Endothelial cell (in vitro differentiated cells): ENCODE data around the gene CA5A. TPM values are rescaled to one million over a fixed set of nuclear protein-coding genes. Genes with fewer than 3 reads are reported as not detected.

Source experiments
- DNase-seq: peaks from one replicate; pipeline ENCODE4 v3.0.0; 2021; ENCODE audit warnings: low spot score
- H3K27ac Mint-ChIP-seq: one replicate; pipeline ENCODE4 v1.8.0; 2021; ENCODE audit warnings: mixed read lengths, inconsistent platforms; ENCODE audit not compliant: unreplicated experiment
- H3K27me3 Mint-ChIP-seq: one replicate; pipeline ENCODE4 v1.8.0; 2021; ENCODE audit warnings: mild to moderate bottlenecking, moderate library complexity, mixed read lengths, inconsistent platforms; ENCODE audit not compliant: unreplicated experiment
- H3K36me3 Mint-ChIP-seq: one replicate; pipeline ENCODE4 v1.8.0; 2021; ENCODE audit warnings: mild to moderate bottlenecking, low read depth, mixed read lengths, inconsistent platforms; ENCODE audit not compliant: unreplicated experiment
- H3K4me1 Mint-ChIP-seq: one replicate; pipeline ENCODE4 v1.8.0; 2021; ENCODE audit warnings: mild to moderate bottlenecking, mixed read lengths, inconsistent platforms; ENCODE audit not compliant: unreplicated experiment
- H3K4me3 Mint-ChIP-seq: one replicate; pipeline ENCODE4 v1.8.0; 2021; ENCODE audit warnings: mild to moderate bottlenecking, mixed read lengths, inconsistent platforms; ENCODE audit not compliant: unreplicated experiment
- H3K9me3 Mint-ChIP-seq: one replicate; pipeline ENCODE4 v1.8.0; 2021; ENCODE audit warnings: mixed read lengths, inconsistent platforms; ENCODE audit not compliant: unreplicated experiment
- CTCF ChIP-seq: fragments of 200-600 bp; sonication (generic); IDR thresholded peaks from one replicate; pipeline ENCODE4 v1.5.0; 2021; ENCODE audit warnings: antibody characterized with exemption; ENCODE audit not compliant: unreplicated experiment
- total RNA-seq: library from RNA; stranded (reverse); fragmentation: NEBNext Ultra II Directional; extraction: Animal tissue kit (Norgen Biotek cat#: 25700); gene quantifications from one replicate; pipeline ENCODE4 v1.2.1, GENCODE V29; 2021; ENCODE audit not compliant: unreplicated experiment

The CA5A gene
- total RNA-seq, 1 donor from 2014 or later = not detected

- Mint-ChIP-seq H3K27ac (no peak overlapping the region), H3K36me3 (peaks cover 7% of the 10 kb centered on the region), H3K9me3 (no peaks in the 10 kb centered on the region), H3K27me3 (no peaks in the 10 kb centered on the region), H3K4me1 (peaks cover 3% of the 10 kb centered on the region), H3K4me3 (no peak overlapping the region)
- DNase-seq = no peak
- no peak for TF ChIP-seq CTCF
Observed at GRCh38 chr16:87846705-87847466, 89.4 kb downstream of the CA5A start.

- Mint-ChIP-seq H3K27me3 (no peaks in the 10 kb centered on the region), H3K4me1 (peaks cover 3% of the 10 kb centered on the region), H3K9me3 (no peaks in the 10 kb centered on the region), H3K27ac (no peak overlapping the region), H3K36me3 (peaks cover 7% of the 10 kb centered on the region), H3K4me3 (no peak overlapping the region)
- no peak for TF ChIP-seq CTCF
- no peak for DNase-seq
Observed at GRCh38 chr16:87845807-87846619, 90.3 kb downstream of the CA5A start.

- no peak overlapping the region for H3K4me3 Mint-ChIP-seq
- no peak for TF ChIP-seq CTCF
- no peak overlapping the region for H3K27ac Mint-ChIP-seq
- peaks cover 4% of the 10 kb centered on the region for H3K4me1 Mint-ChIP-seq
- no peak for DNase-seq
- peaks cover 3% of the 10 kb centered on the region for H3K36me3 Mint-ChIP-seq
- peaks cover under 1% of the 10 kb centered on the region for H3K27me3 Mint-ChIP-seq
- no peaks in the 10 kb centered on the region for H3K9me3 Mint-ChIP-seq
Observed at GRCh38 chr16:87845213-87845612, 91.1 kb downstream of the CA5A start.

GRCh38 chr16:87844809-87845208 lies 91.5 kb downstream of the CA5A start:
- H3K36me3 Mint-ChIP-seq = peaks cover 3% of the 10 kb centered on the region
- no peak overlapping the region for H3K27ac Mint-ChIP-seq
- H3K4me3 Mint-ChIP-seq = no peak overlapping the region
- peaks cover 6% of the 10 kb centered on the region for H3K4me1 Mint-ChIP-seq
- peaks cover 2% of the 10 kb centered on the region for H3K27me3 Mint-ChIP-seq
- no peak for TF ChIP-seq CTCF
- DNase-seq = no peak
- H3K9me3 Mint-ChIP-seq = no peaks in the 10 kb centered on the region

- H3K36me3 Mint-ChIP-seq = peaks cover 3% of the 10 kb centered on the region
- no peak overlapping the region for H3K4me3 Mint-ChIP-seq
- peaks cover 2% of the 10 kb centered on the region for H3K27me3 Mint-ChIP-seq
- peaks cover 6% of the 10 kb centered on the region for H3K4me1 Mint-ChIP-seq
- no peak overlapping the region for H3K27ac Mint-ChIP-seq
- no peak for TF ChIP-seq CTCF
- DNase-seq = no peak
- no peaks in the 10 kb centered on the region for H3K9me3 Mint-ChIP-seq
Observed at GRCh38 chr16:87844120-87844733, 92.1 kb downstream of the CA5A start.
